Adrenal gland (tissue), 5 donors: ENCODE measurements around the gene SPACA1.

Source experiments
- CTCF ChIP-seq, 6 experiments: fragments of 450-650 bp in 4 of 6; fragments of 200-600 bp in 2 of 6; sonication (generic) in 1 of 6; IDR thresholded peaks; 1 replicate in 5 of 6; 2 replicates in 1 of 6; pipeline versions ENCODE4 v1.5.1 to v1.8.0; 2016 to 2021; ENCODE audit warnings: antibody characterized with exemption in 6 of 6, mild to moderate bottlenecking in 2 of 6, moderate library complexity in 1 of 6
- POLR2A ChIP-seq, 2 donors: fragments of 450-650 bp; IDR thresholded peaks; one replicate each; pipeline ENCODE4 v1.6.1; 2017; ENCODE audit warnings: antibody characterized with exemption in 2 of 2, mild to moderate bottlenecking in 2 of 2, moderate library complexity in 1 of 2
- donor health status: DM: no; HTN: no; CAD: no.

GRCh38 chr6:88115307-88115706 lies 67.7 kb downstream of the SPACA1 start:
- TF ChIP-seq POLR2A (IDR thresholded peaks at IDR 0.05) (no peak), CTCF (IDR thresholded peaks at IDR 0.05) (no peak)
